ENCODE data around the gene CRYGA.
"Not testable (repeated sequence)": the region's sequence is repeated elsewhere in the genome, so short reads cannot be mapped to it uniquely, and the experiment has no call there.

CRYGA gene

DNA sequence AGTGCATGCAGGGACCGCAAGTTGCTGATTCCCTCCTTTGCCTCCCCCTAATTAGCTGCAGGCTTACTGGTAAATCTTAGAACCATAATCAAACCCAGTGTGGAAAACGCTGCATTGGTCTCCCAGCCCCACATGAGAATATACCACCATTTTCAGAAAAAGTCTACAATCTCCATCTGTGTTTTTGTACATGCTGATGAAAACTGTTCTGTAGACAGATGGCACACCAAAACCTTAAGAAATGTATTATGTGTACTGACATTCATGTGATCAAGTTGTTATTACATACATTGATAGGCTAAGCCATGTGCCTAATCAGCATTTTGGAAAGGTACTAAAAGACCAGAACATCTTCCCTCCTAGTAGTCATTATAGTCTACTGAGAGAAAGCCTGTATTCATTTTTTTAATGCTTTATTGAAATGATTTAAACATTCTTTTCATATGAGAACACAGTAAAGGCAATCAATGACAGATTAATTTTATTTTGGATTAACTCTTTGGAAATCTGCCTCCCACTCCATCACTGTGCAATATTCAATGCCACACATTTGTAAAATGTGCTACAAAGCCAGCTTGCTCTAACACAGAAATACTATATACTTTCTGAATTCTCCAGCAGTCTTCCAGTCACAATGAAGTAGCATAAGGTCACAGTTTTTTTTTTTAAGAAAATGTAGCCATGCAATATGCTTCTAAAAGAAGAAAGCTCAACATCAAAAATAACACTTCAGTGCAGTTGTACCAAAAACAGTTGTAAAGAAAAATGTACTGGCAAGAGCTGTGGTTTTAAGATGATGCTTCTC is 1.8 kb upstream of the CRYGA start:
- no peak for DNase-seq

DNA sequence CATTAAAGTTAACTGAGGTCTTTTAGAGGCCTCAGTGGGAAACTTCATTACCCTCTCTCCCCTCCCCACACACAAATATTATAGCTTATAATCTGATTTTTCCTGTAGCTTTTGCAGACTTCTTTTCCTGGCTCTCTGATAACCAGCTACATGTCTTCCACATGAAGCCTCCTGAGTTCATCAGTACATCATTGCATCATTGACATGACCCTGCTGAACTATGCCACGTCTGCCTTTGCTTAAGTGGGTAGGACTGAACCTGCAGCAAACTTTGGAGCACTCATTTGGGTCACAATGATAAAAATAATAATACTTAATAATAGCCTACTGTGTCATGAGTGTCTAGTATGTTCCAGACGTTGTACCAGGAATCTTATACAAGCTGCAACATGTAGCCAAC is 7.0 kb downstream of the CRYGA start:
- DNase-seq, result no peak

DNA sequence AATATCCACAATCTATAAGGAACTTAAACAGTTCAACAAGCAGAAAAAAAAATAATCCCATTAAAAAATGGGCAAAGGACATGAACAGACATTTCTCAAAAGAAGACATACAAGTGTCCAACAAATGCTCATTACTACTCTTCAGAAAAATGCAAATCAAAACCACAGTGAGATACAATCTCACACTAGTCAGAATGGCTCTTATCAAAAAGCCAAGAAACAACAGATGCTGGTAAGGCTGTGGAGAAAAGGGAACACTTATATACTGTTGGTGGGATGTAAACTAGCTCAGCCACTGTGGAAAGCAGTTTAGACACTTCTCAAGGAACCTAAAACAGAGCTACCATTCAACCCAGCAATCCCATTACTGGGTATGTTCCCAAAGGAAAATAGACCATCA is 10.2 kb downstream of the CRYGA start:
- DNase-seq, result no peak

DNA sequence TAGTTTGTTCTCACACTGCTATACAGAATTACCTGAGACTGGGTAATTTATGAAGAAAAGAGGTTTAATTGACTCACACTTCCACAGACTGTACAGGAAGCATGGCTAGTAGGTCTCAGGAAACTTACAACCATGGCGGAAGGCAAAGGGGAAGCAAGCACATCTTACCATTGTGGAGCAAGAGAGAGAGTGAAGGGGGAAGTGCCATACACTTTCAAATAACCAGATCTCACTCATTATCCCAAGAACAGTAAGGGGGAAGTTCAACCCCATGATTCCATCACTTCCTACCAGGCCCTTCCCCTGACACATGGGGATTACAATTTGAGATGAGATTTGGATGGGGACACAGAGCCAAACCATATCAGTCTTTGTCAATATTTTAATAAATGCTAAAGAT is 12.4 kb downstream of the CRYGA start:
- DNase-seq, result no peak

DNA sequence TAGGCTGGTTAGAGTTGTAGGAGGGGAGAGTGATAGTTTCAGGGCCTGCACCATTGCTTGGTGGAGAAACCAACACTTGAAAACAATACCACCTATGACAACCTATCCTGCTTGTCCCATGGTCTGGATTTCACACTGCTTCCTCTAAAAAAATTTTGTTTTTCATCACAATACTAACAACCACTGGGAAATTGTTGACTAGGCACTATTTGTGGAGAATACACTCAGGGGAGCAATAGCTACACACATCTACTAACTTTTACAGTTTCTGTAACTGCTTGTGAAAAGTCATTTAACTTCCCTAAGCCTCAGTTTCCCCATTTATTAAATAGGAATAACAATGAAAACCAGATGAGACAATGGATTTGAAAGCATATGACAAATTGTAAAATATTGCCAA is 13.3 kb downstream of the CRYGA start:
- DNase-seq, result no peak

DNA sequence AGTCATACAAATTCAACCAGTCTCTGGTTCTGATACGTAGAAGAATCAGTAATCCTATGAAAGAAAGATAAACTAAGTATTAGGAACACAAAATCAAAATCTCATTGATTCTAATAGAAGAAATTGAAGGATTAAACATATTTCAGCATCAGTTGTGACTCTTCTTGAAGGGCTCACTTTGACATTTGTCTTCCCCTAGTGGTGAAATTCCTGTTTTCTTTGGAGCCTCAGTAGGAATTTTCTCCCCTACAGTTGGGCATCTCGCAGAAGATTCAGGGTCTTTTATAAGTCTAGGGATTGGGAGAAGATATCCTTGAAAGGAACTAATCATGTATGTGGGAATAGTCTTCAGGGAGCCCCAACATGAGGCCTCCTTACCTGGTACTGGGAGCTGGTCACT is 14.6 kb downstream of the CRYGA start:
- DNase-seq, result no peak

DNA sequence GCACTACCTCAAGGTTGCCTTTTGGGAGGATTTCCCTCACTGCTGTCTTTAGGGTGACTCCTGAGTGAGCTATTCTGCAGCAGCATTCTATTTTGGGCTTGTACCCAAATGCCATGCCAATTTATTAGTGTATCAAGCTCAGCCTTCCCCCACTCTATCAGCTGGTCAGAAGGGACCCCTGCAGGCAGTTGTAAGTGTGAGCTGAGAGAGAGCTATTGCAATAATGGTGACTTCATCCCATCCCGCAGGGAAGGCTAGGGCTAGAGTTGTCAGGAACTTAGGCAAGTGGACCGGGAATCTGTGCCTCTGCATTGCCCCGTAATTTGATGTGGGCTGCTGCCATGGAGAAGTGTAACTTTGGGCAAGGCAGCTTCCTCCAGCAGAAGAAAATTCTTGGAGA is 15.6 kb downstream of the CRYGA start:
- DNase-seq, result no peak

DNA sequence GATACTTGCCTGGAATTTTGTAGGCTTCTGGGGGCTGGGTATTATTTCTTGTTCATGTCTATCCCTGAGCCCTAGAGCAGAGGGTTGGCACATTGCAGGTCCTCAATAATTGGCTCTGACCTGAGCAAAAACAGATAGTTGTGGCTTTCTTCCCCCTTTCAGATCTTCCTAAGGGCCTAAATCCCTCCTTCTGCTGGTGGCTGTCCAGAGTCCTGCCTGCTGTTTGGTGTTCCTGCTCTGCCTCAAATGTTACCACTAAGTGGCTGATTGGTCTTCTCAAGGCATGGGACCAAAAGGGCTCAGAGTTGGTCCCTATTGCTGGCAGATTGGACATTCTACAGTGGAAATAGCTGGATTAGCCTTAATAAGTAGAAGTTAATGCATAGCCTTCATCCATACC is 16.4 kb downstream of the CRYGA start:
- DNase-seq, result no peak

DNA sequence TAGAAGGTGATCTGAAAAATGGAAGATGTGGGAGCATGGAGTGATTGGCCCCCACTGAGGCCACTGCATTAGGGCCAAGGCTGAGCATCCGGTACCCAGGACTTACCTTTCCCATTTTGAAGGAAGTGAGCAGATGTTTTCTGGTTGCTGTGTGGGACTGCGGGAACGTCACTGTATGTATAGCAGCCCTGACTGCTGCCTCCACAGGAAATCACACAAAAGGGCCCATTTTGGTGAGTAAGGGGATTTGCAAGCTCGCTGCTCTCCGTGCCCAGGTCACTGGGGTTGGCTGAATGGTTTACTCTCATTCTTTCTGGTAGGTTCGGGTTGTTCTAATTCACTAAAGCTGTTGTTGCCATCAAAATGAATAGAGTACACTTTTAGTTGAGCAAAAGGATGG is 17.4 kb downstream of the CRYGA start, which contains the start of gene CRYGB:
CRYGB (minus strand) TSS at position 153 of the 400 bp plus-strand sequence; CDS start at position 115, 38 bp downstream.
- DNase-seq, result no peak

DNA sequence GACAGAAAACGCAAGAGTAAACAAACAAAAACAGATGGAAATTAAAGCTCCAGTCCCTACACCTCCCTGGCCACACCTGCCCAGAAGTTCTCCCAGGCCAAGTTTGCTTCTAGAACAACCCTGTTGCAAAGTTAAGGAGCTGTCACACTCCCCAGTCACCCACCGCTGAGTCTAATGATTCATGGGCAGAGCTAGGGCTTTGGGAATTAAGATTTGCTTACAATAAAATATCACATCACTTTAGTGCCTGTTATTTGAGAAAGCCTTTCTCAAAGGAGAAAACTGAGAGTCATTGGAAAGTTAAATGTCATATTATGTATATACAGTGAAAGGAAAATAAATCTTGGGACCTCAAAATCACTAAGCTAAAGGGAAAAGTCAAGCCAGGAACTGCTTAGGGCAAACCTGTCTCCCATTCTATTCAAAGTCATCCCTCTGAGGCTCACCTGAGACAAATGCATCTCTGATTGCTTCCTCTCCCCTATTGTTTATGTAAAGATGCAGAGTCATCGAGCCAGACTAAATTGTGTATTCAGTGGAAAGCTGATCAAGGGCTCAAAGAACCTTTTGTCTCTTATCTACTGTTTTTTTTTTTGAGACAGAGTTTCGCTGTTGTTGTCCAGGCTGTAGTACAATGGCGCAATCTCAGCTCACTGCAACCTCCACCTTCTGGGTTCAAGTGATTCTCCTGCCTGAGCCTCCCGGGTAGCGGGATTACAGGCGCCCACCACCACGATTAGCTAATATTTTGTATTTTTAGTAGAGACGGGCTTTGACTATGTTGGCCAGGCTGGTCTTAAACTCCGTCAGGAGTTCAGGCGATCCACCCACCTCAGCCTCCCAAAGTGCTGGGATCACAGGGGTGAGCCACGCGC is 20.2 kb downstream of the CRYGA start:
- DNase-seq, result no peak

DNA sequence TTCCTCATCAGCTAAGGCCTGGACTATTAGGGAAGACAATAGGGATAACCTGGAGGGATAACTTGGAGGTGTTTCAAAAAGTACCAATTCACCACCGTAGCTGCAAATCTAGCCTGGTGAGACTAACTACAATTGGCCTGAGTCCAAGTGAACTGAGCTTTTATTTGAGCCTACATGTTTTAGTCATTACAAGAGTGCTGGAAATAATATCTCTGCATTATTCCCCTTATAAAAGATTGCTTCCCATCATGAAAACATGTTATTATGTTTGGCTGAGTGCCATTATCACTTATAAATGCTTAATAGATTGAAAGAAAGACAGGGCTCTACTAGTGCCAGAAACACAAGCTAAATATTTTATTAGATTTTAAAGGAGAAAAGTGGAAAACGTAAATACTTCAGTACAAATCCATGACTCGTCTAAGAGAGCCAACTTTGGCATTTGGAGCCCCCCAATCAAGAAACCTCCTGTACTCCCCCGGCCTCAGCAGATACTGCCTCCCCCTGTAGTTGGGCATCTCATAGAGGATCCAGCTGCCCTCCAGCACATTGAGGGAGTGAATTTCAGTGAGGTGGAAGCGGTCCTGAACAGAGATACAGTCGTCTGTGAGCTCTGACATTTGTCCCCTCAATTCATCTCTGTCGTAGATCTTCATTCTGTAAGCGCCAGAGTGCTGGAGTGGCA is 21.0 kb downstream of the CRYGA start:
- DNase-seq, result no peak

DNA sequence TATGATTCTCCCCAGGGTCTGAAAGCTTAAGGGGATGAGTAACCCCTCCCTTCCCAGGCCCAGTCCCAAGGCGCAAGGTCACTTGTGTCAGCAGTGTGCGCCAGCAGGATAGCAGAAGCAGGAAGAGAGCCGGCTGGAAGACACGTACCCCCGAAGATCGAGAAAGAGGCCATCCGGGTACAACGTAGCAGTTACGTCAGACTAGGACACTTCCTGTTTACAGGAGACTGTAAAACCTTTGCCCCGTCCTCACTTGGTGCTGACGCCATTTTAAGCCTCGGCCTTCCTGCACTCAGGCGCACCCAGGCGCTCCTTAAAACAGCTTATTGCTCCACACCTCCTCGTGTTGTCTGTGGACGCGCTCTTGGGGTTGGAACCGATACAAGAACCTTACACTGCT is 23.9 kb downstream of the CRYGA start:
- DNase-seq, result no peak

DNA sequence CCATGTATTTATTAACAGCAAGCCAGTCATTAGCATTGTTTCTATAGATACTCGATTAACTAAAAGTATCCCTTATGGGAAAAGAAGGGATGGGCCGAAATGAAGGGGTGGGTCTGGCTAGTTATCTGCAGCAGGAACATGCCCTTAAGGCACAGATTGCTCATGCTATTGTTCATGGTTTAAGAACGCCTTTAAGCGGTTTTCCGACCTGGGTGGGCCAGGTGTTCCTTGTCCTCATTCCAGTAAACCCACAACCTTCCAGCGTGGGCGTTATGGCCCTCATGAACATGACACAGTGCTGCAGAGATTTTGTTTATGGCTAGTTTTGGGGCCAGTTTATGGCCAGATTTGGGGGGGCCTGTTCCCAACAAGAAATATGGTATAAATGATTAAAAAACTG is 25.1 kb downstream of the CRYGA start:
- not testable (repeated sequence) for DNase-seq

DNA sequence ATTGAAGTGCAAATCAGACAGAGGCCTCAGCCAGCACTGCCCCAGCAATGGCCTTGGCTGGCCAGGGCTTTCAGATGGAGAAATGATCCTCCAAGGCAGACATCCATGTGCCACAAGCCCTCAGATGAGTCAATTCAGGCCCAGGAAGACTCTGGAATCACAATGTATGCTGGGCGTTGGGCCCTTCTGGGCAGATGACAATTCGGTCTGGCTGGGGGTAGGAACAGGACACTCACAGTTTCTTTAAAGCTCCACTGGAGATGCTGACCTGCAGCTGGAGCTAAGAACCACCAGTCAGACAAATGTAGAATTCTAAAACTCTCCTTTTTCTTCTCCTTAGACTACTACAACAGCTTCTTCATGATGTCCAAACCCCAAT is 26.7 kb downstream of the CRYGA start:
- no peak for DNase-seq

DNA sequence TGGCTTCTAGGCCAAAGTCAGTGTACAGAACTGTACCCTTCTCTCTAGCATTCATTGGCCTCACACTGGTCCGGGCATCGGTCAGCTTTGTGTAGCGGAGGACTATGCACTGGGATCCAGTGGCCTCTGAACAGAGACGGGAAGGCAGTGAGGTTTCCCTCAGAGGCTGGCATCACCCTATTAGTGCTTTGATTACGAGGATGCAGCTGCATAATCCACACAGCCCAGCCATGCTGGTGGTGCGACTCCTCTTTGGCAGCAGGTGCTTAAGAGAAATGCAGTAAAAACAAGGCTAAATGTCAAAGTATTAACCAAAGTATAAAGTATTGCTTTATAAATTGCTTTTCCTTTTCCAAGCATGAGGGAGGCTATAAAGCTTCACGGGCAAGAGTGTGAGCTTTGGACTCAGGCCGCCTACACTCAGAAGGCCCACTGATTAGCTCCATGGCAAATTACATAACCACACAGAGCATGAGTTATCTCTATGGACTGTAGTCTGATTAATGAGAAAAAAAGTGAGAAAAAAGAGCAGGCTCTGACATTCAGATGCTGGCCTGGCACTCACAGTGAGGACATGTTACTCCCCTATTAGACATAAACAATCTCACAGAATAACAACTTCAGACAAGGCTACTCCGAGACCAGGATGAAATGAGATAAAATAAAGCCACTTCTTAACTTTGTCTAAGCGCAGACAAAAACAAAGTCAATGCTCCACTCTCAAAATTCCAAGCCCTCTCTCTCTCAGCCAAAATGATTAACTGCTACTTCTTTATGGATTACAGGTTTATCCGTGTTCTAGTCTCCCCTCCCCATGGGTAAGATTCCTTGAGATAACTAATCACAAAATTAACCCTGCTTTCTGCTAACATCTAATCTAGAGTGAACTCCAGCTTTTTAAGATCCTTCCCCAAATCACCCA is 27.3 kb downstream of the CRYGA start:
- no peak for DNase-seq

DNA sequence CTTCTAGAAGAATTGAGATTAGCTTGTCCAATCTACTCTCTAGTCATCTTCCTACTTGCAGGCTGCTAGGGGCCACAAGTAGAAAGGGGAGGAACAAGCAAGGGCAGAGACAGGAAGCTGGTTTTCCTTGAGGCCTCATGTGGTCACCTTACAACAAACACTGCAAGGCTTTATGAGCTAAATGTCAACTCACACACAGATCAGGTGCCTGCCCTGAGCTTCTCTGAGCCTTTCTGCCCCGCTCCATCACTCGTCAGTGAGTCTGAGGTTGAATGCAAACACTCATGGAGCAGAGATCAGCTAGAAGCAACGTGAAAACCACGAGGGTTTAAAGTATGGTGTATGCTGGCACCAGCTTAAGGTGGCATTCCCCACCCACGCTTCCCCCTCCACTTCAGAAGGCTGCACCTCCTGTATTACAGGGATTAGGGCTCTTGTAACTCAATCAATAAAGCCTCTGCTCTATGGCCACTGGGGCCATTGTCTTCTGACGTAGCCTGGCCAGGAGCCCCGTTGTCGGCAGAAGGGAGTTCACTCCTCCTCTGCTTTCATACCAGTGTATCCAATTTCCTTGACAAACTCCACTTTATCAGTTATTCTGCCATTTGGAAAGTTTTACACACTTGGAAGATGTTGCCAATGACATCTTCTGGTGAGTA is 28.3 kb downstream of the CRYGA start:
- DNase-seq, result no peak

DNA sequence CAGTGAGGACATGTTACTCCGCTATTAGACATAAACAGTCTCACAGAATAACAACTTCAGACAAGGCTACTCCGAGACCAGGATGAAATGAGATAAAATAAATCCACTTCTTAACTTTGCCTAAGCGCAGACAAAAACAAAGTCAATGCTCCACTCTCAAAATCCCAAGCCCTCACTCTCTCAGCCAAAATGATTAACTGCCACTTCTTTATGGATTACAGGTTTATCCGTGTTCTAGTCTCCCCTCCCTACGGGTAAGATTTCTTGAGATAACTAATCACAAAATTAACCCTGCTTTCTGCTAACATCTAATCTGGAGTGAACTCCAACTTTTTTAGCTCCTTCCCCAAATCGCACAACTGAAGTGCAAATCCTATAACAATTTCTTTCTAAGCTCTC is 32.7 kb downstream of the CRYGA start:
- no peak for DNase-seq

DNA sequence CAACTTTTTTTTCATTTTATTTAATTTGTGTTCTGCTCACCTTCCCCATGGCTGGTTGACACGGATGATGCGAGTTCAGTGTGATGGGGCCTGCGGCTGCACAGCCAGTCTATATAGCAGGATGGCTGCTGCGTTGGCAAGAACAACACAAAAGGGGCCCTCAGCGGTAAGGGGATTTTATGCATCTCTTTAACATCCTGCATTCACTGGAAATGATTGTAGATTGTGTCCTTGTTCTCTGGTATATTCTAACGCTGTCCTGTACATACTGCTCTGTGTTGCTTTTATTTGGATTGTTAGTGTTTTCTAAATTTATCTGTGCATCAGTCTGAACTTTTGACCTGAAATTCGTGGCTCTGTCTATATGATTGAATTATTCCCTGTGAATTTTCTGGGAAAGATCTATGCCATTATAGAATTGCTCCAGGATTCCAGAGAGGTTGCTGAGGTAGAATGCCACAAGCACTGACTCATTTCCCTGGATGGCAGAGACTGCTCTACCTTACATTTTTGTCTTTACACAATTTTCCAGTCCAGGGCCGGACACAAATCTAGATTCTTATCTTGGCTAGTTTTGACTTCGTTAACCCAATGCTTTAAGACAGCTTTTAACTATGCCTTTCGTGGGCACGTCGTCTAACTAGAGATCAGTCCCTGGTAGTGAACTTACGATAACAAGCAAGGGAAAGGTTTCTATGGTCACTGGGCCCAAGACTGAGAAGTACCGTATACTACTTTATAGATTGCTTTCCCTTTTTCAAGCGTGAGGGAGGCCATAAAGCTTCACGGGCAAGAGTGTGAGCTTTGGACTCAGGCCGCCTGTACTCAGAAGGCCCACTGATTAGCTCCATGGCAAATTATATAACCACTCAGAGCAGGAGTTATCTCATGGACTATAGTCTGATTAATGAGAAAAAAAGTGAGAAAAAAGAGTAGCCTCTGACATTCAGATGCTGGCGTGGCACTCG is 33.4 kb downstream of the CRYGA start, which contains the start of gene CRYGC:
CRYGC (minus strand) TSS at position 85 of the 968 bp plus-strand sequence; CDS start at position 49, 36 bp downstream.
- DNase-seq, result no peak

DNA sequence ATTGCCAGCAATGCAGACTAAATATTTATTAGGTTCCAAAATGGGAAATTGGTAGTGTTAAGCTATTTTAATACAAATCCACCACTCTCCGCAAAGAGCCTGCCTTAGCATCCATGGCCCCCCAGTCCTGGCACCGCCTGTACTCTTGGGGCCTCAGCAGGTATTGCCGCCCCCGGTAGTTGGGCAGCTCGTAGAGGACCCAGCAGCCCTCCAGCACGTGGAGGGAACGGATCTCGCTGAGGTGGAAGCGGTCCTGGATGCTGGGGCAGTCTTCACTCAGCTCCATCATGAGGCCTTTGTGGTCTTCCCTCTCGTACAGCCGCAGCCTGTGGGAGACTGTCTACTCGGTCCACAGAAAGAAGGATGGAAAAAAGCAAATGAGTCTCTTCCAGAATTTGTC is 35.3 kb downstream of the CRYGA start:
- DNase-seq, result no peak

DNA sequence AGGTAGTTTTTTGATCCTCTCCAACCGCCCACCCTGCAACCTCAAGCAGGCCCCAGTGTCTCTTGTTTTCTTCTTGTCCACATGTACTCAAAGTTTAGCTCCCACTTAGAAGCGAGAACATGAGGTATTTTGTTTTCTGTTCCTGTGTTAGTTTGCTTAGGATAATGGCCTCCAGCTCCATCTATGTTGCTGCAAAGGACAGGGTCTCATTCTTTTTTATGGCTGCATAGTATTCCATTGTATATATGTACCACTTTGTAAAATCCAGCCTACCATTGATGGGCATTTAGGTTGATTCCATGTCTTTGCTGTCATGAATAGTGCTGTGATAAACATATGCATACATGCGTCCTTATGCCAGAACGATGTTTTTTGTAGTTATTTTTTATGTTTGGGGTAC is 36.3 kb downstream of the CRYGA start:
- no peak for DNase-seq

Data from effector CD4-positive, alpha-beta T cell (primary cell).